ENCODE data around the gene APBA1.

The APBA1 gene

DNA sequence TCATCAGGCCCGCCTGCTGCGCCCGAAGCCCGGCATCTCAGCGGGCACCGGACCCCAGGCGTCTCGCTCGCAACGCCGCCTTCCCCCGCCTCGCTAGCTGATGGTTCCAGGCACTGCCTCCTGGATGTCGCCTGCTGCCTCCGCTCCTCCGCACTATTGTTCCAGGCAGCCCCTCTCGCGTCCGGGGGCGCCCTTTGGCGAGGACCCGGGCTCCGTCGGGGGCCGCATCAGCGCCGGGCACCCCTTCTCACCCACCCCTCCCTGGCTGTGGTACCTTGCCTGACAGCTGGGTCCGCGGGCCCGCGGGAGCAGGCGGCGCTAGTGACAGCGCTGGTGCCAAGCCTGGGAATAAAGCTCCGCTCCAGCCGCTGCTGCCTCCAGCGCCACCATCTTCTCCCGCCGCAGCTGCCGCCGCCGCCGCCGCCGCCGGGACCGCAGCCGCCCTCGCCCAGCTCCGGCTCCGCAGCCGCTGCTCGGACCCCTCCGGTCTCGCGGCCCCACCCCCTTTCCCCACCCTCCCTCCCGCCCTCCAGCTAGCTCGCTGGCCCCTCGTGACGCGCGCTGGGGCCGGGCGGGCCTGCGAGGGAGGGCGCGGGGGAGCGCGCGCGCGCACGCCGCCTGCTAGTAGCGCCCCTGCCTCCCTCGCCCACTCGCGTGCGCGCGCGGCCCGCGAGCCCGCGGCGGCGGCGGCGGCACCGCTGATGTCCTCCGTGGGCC, at the start of gene APBA1:
Gene APBA1, minus strand, starts transcription at position 493 of the 717 bp plus-strand sequence.
- peak within 1 kb of the TSS; percentile 86 for H3K4me3 Mint-ChIP-seq
- no peaks in the 10 kb centered on the region for H3K36me3 Mint-ChIP-seq
- no peak within 1 kb of the TSS for H3K27ac Mint-ChIP-seq
- no peaks in the 10 kb centered on the region for H3K9me3 Mint-ChIP-seq
- peaks cover 30% of the 10 kb centered on the region for H3K4me1 Mint-ChIP-seq
- peaks cover 5% of the 10 kb centered on the region for H3K27me3 Mint-ChIP-seq

DNA sequence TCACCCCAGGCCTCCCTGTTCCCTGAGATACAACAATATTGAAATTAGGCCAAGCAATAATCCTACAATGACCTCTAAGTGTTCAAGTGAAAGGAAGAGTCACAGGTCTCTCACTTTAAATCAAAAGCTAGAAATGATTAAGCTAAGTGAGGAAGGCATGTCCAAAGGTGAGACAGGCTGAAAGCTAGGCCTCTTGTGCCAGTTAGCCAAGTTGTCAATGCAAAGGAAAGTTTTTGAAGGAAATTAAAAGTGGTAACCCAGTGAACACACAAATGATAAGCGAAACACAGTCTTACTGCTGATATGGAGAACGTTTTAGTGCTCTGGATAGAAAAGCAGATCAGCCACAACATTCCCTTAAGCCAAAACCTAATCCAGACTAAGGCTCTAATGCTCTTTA, 47.8 kb upstream of the APBA1 start:
- H3K4me1 Mint-ChIP-seq = no peaks in the 10 kb centered on the region
- H3K27me3 Mint-ChIP-seq = no peaks in the 10 kb centered on the region
- no peak overlapping the region for H3K27ac Mint-ChIP-seq
- H3K9me3 Mint-ChIP-seq = no peaks in the 10 kb centered on the region
- peaks cover 33% of the 10 kb centered on the region for H3K36me3 Mint-ChIP-seq
- H3K4me3 Mint-ChIP-seq = no peak overlapping the region

DNA sequence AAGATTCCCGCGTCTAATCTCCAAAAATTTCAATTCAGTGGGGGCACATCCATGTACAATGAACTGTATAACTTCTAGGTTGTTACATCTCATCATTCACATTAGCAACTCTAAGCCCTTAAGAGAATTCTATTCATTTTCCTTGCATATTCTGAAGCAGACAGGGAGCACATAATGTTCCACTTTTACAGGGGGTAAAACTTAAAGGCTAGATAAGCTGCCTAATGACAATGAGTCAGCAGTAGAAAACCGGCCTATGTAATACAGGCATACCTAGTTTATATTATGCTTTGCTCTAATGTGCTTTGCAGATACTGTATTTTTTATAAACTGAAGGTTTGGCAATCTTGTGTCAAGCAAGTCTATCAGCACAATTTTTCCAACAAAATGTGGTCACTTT, 47.2 kb upstream of the APBA1 start:
- Mint-ChIP-seq H3K9me3 (no peaks in the 10 kb centered on the region), H3K4me1 (no peaks in the 10 kb centered on the region), H3K4me3 (no peak overlapping the region), H3K27me3 (no peaks in the 10 kb centered on the region), H3K27ac (no peak overlapping the region), H3K36me3 (peaks cover 31% of the 10 kb centered on the region)

DNA sequence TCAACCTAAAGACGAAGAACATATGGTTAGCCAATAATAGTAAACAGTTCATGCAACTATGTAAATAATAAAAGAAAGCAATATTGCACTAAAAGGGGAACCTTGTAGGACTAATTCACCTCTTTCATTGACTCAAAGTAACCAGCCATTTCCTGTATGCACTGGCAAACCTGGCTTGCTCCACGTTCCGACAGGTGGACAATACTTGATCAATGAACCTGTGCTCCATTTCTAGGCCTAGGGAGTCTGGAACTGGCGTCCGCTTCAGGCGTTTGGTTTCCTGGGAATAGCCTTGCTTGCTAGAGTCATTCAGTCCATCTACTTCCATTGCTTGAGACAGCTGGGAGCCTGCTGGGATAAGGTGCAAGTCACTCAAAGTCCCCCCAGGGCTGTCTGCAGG, 46.0 kb upstream of the APBA1 start:
- no peak overlapping the region for H3K27ac Mint-ChIP-seq
- H3K36me3 Mint-ChIP-seq = peaks cover 26% of the 10 kb centered on the region
- no peak overlapping the region for H3K4me3 Mint-ChIP-seq
- no peaks in the 10 kb centered on the region for H3K27me3 Mint-ChIP-seq
- H3K9me3 Mint-ChIP-seq = no peaks in the 10 kb centered on the region
- no peaks in the 10 kb centered on the region for H3K4me1 Mint-ChIP-seq

DNA sequence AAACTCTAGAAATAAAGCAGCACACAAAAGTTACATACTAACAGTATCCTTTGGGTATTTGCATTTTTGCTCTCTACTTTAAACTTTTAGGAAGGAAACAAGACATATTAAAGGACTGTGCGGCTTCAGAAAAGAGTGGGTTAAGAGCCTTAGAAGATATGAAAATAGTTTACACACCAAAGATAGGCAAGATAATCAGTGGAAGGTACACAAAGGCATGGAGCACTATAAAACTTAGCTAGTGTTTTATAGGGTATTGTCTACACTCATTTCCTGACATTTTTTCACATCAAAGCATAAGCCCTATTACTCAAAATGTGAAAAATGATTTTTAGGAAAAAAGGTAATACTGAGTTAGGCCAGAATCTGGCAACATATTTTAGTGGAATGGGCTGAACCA, 43.7 kb upstream of the APBA1 start:
- no peak overlapping the region for H3K27ac Mint-ChIP-seq
- H3K27me3 Mint-ChIP-seq = no peaks in the 10 kb centered on the region
- no peaks in the 10 kb centered on the region for H3K4me1 Mint-ChIP-seq
- no peaks in the 10 kb centered on the region for H3K9me3 Mint-ChIP-seq
- no peak overlapping the region for H3K4me3 Mint-ChIP-seq
- peaks cover 22% of the 10 kb centered on the region for H3K36me3 Mint-ChIP-seq

DNA sequence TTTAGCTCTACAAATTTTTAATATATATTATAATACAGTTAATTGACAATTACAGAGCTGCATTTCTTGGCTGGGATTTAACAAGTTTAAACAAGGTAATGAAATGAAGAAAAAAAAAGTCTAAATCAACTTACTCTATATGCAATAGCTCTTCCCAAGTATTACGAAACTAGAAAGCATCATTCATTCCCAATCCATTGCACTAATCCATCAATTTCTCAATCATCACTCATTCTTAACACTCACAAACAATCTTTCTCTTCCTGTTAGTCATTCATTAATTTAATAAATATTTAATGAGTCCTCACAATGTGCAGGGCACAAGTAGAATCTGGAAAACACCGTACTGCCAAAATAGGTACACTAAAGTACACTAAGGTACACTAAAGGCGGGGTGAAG, 42.9 kb upstream of the APBA1 start:
- no peak overlapping the region for H3K4me3 Mint-ChIP-seq
- H3K36me3 Mint-ChIP-seq = peaks cover 22% of the 10 kb centered on the region
- no peaks in the 10 kb centered on the region for H3K27me3 Mint-ChIP-seq
- H3K4me1 Mint-ChIP-seq = no peaks in the 10 kb centered on the region
- no peaks in the 10 kb centered on the region for H3K9me3 Mint-ChIP-seq
- no peak overlapping the region for H3K27ac Mint-ChIP-seq

DNA sequence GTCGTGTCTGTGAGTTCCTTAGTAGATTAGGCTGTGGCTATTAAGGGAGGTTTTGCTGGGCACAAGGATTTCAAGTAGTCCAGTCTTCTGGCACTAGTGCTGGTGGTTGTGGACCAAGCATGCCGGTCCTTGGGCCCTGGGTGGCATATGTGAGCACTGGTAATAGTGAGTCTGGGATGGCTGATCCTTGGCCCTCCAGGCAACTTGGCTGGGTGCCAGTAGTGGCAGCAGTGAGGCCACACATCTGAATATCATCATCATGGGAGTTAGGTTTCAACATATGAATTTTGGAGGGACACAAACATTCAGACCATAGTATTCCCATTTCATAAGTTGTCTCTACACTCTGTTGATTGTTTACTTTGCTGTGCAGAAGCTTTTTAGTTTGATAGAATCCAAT, 25.3 kb upstream of the APBA1 start:
- Mint-ChIP-seq H3K4me3 (no peak overlapping the region), H3K27ac (no peak overlapping the region), H3K27me3 (peaks cover 8% of the 10 kb centered on the region), H3K36me3 (peaks cover 9% of the 10 kb centered on the region), H3K9me3 (peaks cover 36% of the 10 kb centered on the region), H3K4me1 (no peaks in the 10 kb centered on the region)

DNA sequence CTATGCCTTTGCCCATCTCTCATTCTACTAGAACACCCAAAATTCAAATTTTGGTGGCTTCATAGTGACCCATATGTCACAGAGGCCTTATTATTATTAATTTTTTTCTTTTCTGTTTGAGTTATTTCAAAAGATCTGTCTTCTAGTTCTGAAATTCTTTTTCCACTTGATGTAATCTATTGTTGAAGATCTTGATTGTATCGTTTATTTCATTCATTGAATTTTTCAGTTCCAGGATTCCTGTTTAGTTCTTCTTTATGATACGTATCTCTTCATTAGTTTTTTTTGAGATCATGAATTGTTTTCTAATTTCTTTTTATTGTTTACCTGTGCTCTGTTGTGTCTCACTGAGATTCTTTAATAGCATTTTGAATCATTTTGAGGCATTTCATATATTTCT, 24.6 kb upstream of the APBA1 start:
- Mint-ChIP-seq H3K27ac (no peak overlapping the region), H3K36me3 (peaks cover 9% of the 10 kb centered on the region), H3K4me3 (no peak overlapping the region), H3K9me3 (peaks cover 34% of the 10 kb centered on the region), H3K27me3 (peaks cover 11% of the 10 kb centered on the region), H3K4me1 (no peaks in the 10 kb centered on the region)

DNA sequence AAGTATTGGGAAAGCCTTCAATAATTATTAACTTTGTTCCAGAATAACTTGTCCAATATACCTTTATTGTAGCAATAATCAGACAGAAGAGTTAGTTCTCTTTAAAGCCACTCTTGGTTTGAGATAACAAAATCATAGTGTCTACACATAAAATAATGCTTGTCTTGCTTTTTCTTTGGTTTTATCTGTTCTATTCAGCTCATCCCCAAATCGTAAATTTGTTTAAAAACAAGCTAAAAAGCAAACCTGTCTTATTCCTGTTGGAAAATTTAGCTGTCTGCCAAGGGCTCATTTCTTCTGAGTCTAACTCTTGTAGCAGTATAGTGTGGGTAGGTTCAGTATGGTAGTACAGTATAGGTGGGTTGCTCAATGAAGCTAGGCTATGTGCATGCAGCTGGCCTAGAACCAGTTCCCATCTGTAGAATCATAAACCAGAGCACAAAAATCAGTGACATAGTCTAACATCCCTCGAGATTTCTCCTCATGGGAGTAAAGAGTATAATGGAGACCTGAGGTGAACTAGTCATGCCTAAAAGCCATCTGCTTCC, 17.9 kb upstream of the APBA1 start:
- Mint-ChIP-seq H3K9me3 (peaks cover 10% of the 10 kb centered on the region), H3K4me3 (no peak overlapping the region), H3K4me1 (no peaks in the 10 kb centered on the region), H3K27ac (no peak overlapping the region), H3K27me3 (peaks cover 10% of the 10 kb centered on the region), H3K36me3 (no peaks in the 10 kb centered on the region)

DNA sequence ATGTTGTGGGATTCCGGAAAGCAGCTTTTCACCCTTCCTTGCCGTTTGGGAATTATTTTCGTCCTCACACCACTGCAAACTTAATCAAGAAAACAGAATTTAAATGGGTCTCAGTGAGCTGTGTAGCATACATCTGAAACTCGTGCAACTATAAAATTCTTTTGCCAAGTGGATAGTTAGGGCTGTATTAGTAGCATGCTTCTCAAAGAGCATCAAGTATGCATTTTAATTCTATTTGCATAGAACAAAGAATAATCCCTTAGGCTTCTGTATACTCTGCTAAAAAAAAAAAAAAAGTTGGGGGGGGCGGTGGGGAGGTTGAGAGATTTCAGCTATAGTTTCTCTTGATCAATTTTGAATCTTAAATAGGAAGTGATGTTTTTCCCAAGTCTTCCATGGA, 11.8 kb upstream of the APBA1 start:
- Mint-ChIP-seq H3K4me3 (no peak overlapping the region), H3K9me3 (no peaks in the 10 kb centered on the region), H3K36me3 (no peaks in the 10 kb centered on the region), H3K27ac (no peak overlapping the region), H3K27me3 (peaks cover 1% of the 10 kb centered on the region), H3K4me1 (no peaks in the 10 kb centered on the region)

DNA sequence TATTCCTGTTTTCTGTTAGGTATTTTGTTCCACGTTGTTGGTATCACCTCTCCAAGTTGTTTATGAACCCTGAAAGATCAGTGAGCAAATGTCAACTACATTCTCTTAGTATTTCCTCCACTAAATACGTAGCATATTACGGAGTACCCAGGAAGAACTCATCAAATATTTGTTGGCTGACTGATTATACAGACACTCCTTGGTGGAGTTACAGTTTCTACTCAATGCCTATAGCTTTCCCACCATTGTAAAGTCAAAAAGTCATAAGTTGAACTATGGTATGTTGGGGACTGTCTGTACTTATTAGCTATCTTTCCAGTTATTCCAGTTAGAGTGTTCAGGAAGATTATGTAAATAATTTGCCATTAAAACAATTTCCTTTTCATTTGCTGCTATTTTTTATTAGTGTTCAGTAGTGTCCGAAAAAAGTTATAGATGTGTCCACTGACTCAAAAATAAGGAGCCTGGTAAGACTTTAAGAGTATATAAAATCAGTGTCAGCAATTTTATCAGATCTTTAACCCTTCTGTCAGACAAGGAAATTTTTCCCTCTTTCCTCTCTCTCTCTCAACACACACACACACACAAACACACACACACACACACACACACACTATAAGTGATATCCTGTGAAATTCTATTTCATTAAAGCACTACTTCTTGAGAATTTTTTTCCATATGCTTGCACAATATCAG, 6.8 kb upstream of the APBA1 start:
- H3K27ac Mint-ChIP-seq = no peak overlapping the region
- H3K36me3 Mint-ChIP-seq = no peaks in the 10 kb centered on the region
- H3K4me3 Mint-ChIP-seq = no peak overlapping the region
- peaks cover 14% of the 10 kb centered on the region for H3K4me1 Mint-ChIP-seq
- H3K9me3 Mint-ChIP-seq = no peaks in the 10 kb centered on the region
- H3K27me3 Mint-ChIP-seq = peaks cover 1% of the 10 kb centered on the region

DNA sequence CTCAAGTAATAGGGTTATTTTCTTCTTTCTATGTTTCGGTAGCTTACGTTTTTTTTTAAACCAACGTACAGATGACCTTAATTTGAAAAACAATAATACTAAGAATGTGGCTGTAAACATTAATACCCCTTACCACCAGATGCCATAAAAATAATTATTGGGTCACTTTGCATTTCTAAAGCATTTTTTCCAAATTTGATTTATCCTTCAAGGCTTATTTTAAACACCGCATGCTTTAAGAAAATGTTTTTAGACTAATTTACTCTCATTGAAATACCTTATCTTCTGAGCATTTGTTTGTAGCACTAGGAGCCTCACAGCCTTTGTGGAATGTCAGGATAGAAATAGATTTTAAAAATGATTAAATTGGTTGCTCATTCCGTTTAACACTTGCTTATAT, 5.8 kb upstream of the APBA1 start:
- H3K27me3 Mint-ChIP-seq = peaks cover 1% of the 10 kb centered on the region
- no peaks in the 10 kb centered on the region for H3K9me3 Mint-ChIP-seq
- peaks cover 20% of the 10 kb centered on the region for H3K4me1 Mint-ChIP-seq
- no peaks in the 10 kb centered on the region for H3K36me3 Mint-ChIP-seq
- no peak overlapping the region for H3K27ac Mint-ChIP-seq
- no peak overlapping the region for H3K4me3 Mint-ChIP-seq

DNA sequence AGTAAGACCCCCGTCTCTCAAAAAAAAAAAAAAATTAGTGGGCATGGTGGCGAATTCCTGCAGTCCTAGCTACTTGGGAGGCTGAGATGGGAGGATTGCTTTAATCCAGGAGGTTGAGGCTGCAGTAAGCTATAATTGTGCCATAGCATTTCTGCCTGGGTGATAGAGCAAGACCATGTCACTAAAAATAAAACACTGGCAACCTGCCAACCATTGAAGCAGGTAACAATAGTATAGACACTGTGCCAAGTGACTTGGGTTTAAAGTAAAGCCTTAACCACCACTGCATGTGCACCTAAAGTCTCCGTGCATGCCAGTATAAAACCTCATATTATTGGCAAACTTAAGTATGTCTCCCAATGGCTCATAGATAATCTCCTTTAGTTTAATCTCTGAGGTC, 3.4 kb upstream of the APBA1 start:
- H3K4me3 Mint-ChIP-seq = no peak overlapping the region
- peaks cover 30% of the 10 kb centered on the region for H3K4me1 Mint-ChIP-seq
- H3K27me3 Mint-ChIP-seq = peaks cover 6% of the 10 kb centered on the region

DNA sequence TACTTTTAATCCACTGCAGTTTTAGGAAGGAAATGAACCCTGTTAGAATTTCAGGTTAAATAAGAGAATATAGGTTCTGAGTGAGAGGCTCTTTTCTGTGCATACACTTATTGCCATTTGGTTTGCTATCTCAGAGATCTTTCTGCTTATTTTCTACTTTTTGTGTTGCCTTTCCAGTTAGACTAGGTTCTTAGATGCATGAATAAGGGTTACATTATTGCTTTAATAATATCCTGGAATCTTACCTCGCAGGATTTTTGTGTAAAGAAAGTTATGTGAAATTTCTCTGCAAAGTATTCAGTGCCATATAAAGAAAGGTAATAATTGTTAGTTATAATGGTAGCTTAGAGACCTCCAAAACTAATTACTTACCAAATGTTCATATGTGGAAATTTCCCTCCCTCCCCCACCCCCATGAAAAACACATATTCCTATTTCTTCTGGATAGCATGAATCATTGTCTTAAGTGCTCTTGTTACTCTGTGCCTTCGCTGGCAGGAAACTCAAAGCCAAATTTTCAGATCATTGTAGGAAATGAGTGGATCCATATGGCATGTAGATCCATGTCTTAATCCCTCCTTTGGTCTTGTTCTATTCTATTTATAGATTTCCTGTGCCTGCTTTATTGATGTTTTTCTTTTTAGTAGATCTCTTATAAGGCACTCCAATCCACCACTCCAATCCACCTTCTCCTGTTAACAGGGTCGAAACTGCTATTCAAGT, 2.7 kb upstream of the APBA1 start:
- H3K27ac Mint-ChIP-seq = peak overlapping the region; percentile 71
- H3K4me3 Mint-ChIP-seq = no peak overlapping the region
- no peaks in the 10 kb centered on the region for H3K9me3 Mint-ChIP-seq
- H3K36me3 Mint-ChIP-seq = no peaks in the 10 kb centered on the region
- peaks cover 6% of the 10 kb centered on the region for H3K27me3 Mint-ChIP-seq
- H3K4me1 Mint-ChIP-seq = peaks cover 30% of the 10 kb centered on the region

More for the DNA sequence above, 3.4 kb upstream of the APBA1 start:
- Mint-ChIP-seq H3K9me3 (no peaks in the 10 kb centered on the region), H3K27ac (no peak overlapping the region), H3K36me3 (no peaks in the 10 kb centered on the region)

DNA sequence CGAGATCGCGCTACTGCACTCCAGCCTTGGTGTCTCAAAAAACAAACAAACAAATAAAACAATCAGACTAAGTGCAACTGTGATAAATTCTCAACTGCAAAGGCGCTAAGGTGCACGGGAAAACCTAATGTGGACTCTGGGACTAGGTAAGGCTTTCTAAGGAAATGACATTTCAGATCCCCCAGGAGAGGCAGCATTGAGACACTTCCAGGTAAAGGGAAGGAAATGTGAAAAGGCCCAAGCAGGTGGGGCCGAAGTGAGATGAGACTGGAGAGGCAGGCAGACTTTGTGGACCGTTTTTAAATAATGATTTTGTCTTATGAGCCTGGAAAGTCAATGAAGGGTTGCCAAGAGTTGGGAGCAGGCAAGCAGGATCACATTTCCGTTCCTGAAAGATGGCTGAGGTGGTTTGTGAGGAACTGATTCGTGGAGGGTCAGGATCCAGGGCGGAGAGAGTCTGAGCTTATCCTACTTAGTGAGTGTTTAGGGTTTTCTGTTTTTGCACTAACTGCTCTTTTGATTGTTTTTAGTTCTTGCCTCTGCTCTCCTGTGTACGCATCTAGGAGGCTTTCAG, 2.0 kb upstream of the APBA1 start:
- H3K4me1 Mint-ChIP-seq = peaks cover 30% of the 10 kb centered on the region
- H3K36me3 Mint-ChIP-seq = no peaks in the 10 kb centered on the region
- peak overlapping the region; percentile 71 for H3K27ac Mint-ChIP-seq
- H3K4me3 Mint-ChIP-seq = peak overlapping the region; percentile 34
- no peaks in the 10 kb centered on the region for H3K9me3 Mint-ChIP-seq
- H3K27me3 Mint-ChIP-seq = peaks cover 5% of the 10 kb centered on the region

DNA sequence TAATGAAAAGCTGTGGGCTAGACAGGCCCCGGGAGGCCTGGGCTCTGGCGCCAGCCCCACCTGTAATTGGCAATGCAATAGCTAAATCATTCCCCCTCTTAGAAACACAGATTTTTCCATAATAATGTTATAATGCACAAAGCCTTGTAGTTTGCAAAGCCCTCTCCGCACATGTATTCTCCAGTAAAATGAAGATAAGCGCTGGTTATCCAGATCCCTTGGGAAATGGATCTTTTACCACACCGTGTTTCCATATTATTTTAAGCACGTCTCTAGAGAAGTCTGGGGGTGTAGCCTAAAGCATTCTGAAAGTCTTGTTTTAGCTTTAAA, 1.1 kb upstream of the APBA1 start:
- no peaks in the 10 kb centered on the region for H3K9me3 Mint-ChIP-seq
- H3K27ac Mint-ChIP-seq = no peak overlapping the region
- peaks cover 30% of the 10 kb centered on the region for H3K4me1 Mint-ChIP-seq
- H3K36me3 Mint-ChIP-seq = no peaks in the 10 kb centered on the region
- H3K27me3 Mint-ChIP-seq = peaks cover 5% of the 10 kb centered on the region
- peak overlapping the region; percentile 86 for H3K4me3 Mint-ChIP-seq

Data from activated naive CD4-positive, alpha-beta T cell treated with anti-CD3 and anti-CD28 coated beads, Interleukin-2, amount 50 U/mL, for 24 hours (primary cell).